Mucosa of descending colon (tissue), 3 donors: ENCODE measurements around the gene B4GALNT4. TPM values are rescaled to one million over a fixed set of nuclear protein-coding genes. Genes with fewer than 3 reads are reported as not detected.
"Not testable (repeated sequence)": the region's sequence is repeated elsewhere in the genome, so short reads cannot be mapped to it uniquely, and the experiment has no call there.

Experiments
- ATAC-seq: fragments of 200-7000 bp; cut with Tn5 transposase; one replicate; pipeline ENCODE4 v1.9.1; 2020; ENCODE audit warnings: mild to moderate bottlenecking, moderate library complexity
- DNase-seq, 3 donors: peaks; one replicate each; pipeline ENCODE4 v3.0.0-alpha.2; 2020
- H3K36me3 ChIP-seq: fragments of 200-600 bp; one replicate; pipeline ENCODE4 v1.8.0; 2021; ENCODE audit warnings: low read depth, mild to moderate bottlenecking
- H3K4me1 ChIP-seq: fragments of 200-600 bp; one replicate; pipeline ENCODE4 v1.8.0; 2021; ENCODE audit warnings: low read depth, mild to moderate bottlenecking
- H3K4me3 ChIP-seq: fragments of 200-600 bp; one replicate; pipeline ENCODE4 v1.8.0; 2021; ENCODE audit warnings: mild to moderate bottlenecking
- H3K9me3 ChIP-seq: fragments of 200-600 bp; one replicate; pipeline ENCODE4 v1.8.0; 2021; ENCODE audit warnings: mild to moderate bottlenecking
- CTCF ChIP-seq: fragments of 200-600 bp; IDR thresholded peaks from one replicate; pipeline ENCODE4 v1.8.0; 2022; ENCODE audit warnings: antibody characterized with exemption, mild to moderate bottlenecking
- intact Hi-C, 2 donors: fragments of 100-400 bp; cut with DNase I in 1 of 2; cut with micrococcal nuclease in 1 of 2; formaldehyde crosslinking; loops; one replicate each; pipeline versions ENCODE4 v1.11.0 to v1.11.1; 2022; cut with DNase I, micrococcal nuclease
- total RNA-seq, 3 donors: library from RNA; stranded (reverse); fragmentation: NEBNext Ultra II Directional in 2 of 3; extraction: Animal tissue kit (Norgen Biotek cat#: 25700) in 2 of 3; gene quantifications; one replicate each; pipeline versions ENCODE4 v1.2.1 to v1.2.4, GENCODE V29; 2021 to 2023
- donor health status: DM: no; HTN: no; CAD: no; lungs with moderate emphysema.
- donor health status: DM: no; HTN: no; CAD: no.
- donor health status: DM: no; HTN: yes; CAD: no.

The B4GALNT4 gene
- total RNA-seq, 3 donors from 2014 or later = 2.1 to 11.8 (median 2.2) TPM

- Histone ChIP-seq H3K36me3 (peaks cover 4% of the 10 kb centered on the region), H3K4me1 (peaks cover 9% of the 10 kb centered on the region), H3K9me3 (no peaks in the 10 kb centered on the region), H3K4me3 (no peak overlapping the region)
- intact Hi-C loops = no loop called here
- peak in 1 of 3 donors; percentile 55 for DNase-seq
- no peak for TF ChIP-seq CTCF
- ATAC-seq = no peak
Observed at GRCh38 chr11:396511-396947, 27.2 kb downstream of the B4GALNT4 start.

- intact Hi-C loops = no loop called here
- ATAC-seq (no peak), DNase-seq (peak in 2 of 3 donors; percentile 55 to 67)
- Histone ChIP-seq H3K9me3 (no peaks in the 10 kb centered on the region), H3K36me3 (peaks cover 4% of the 10 kb centered on the region), H3K4me1 (peaks cover 9% of the 10 kb centered on the region), H3K4me3 (no peak overlapping the region)
- TF ChIP-seq CTCF = no peak
Observed at GRCh38 chr11:396948-397548, 27.7 kb downstream of the B4GALNT4 start.

- ATAC-seq (no peak), DNase-seq (no peak)
- Histone ChIP-seq H3K36me3 (peaks cover 4% of the 10 kb centered on the region), H3K4me3 (no peak overlapping the region), H3K4me1 (peaks cover 9% of the 10 kb centered on the region), H3K9me3 (no peaks in the 10 kb centered on the region)
- TF ChIP-seq CTCF = no peak
- intact Hi-C loops = no loop called here
Observed at GRCh38 chr11:398826-399225, 29.5 kb downstream of the B4GALNT4 start.

- peaks cover 9% of the 10 kb centered on the region for H3K4me1 ChIP-seq
- no peak for ATAC-seq
- TF ChIP-seq CTCF = no peak
- no peak for DNase-seq
- intact Hi-C loops = no loop called here
- H3K9me3 ChIP-seq = no peaks in the 10 kb centered on the region
- peaks cover 4% of the 10 kb centered on the region for H3K36me3 ChIP-seq
- H3K4me3 ChIP-seq = no peak overlapping the region
Observed at GRCh38 chr11:399731-400211, 30.5 kb downstream of the B4GALNT4 start.

- Histone ChIP-seq H3K4me3 (no peak overlapping the region), H3K4me1 (peaks cover 7% of the 10 kb centered on the region), H3K9me3 (no peaks in the 10 kb centered on the region), H3K36me3 (peaks cover 4% of the 10 kb centered on the region)
- peak in 1 of 3 donors; percentile 51 for DNase-seq
- TF ChIP-seq CTCF = no peak
- intact Hi-C loops = no loop called here
- no peak for ATAC-seq
Observed at GRCh38 chr11:400241-400689, 31.0 kb downstream of the B4GALNT4 start.

GRCh38 chr11:401196-401595 lies 31.9 kb downstream of the B4GALNT4 start:
- intact Hi-C loops, H3K4me1 ChIP-seq, H3K9me3 ChIP-seq, H3K4me3 ChIP-seq, H3K36me3 ChIP-seq, ATAC-seq, DNase-seq: not testable (repeated sequence)
